Tibial nerve (tissue), 4 donors: ENCODE results near the gene ATP8A2. TPM values are rescaled to one million over a fixed set of nuclear protein-coding genes. Genes with fewer than 3 reads are reported as not detected.

ENCODE experiments used
- DNase-seq, 2 donors: peaks; one replicate each; pipeline ENCODE4 v3.0.0-alpha.2; 2019; ENCODE audit warnings: low spot score in 2 of 2
- H3K27ac ChIP-seq, 4 donors: fragments of 200-600 bp; sonication (generic) in 3 of 4; one replicate each; pipeline ENCODE4 v1.5.1; 2017 to 2019; ENCODE audit warnings: mild to moderate bottlenecking in 1 of 4
- H3K27me3 ChIP-seq, 2 donors: fragments of 200-600 bp; sonication (generic) in 1 of 2; one replicate each; pipeline versions ENCODE4 v1.5.1 to v1.6.0; 2017 to 2019
- H3K36me3 ChIP-seq, 3 donors: fragments of 200-600 bp; sonication (generic); one replicate each; pipeline ENCODE4 v1.5.1; 2018 to 2019
- H3K4me1 ChIP-seq, 4 donors: fragments of 200-600 bp; sonication (generic) in 3 of 4; one replicate each; pipeline ENCODE4 v1.5.1; 2017 to 2019
- H3K4me3 ChIP-seq, 4 donors: fragments of 200-600 bp; sonication (generic) in 3 of 4; one replicate each; pipeline ENCODE4 v1.5.1; 2017 to 2019; ENCODE audit warnings: mild to moderate bottlenecking in 1 of 4, moderate library complexity in 1 of 4
- H3K9me3 ChIP-seq, 4 donors: fragments of 200-600 bp; sonication (generic) in 3 of 4; one replicate each; pipeline ENCODE4 v1.5.1; 2017 to 2019
- CTCF ChIP-seq, 5 experiments: fragments of 200-600 bp in 3 of 5; fragments of 450-650 bp in 2 of 5; sonication (generic) in 3 of 5; IDR thresholded peaks; one replicate each; pipeline ENCODE4 v1.5.1; 2016 to 2019; ENCODE audit warnings: antibody characterized with exemption in 5 of 5, mild to moderate bottlenecking in 3 of 5, moderate library complexity in 2 of 5
- EP300 ChIP-seq, 2 donors: sonication (generic); formaldehyde crosslinking; IDR thresholded peaks; one replicate each; pipeline ENCODE4 v1.6.1; 2017; ENCODE audit warnings: antibody characterized with exemption in 2 of 2, mild to moderate bottlenecking in 1 of 2
- POLR2A ChIP-seq, 2 donors: fragments of 450-650 bp; IDR thresholded peaks; one replicate each; pipeline ENCODE4 v1.6.1; 2017; ENCODE audit warnings: antibody characterized with exemption in 2 of 2, mild to moderate bottlenecking in 2 of 2, moderate library complexity in 2 of 2
- WGBS, 2 donors: methylation state at CpG; one replicate each; pipeline ENCODE4 v1.1.5; 2018; 5-methylcytosine and 5-hydroxymethylcytosine counted together
- total RNA-seq, 4 donors: library from RNA; depleted of rRNA; stranded (reverse); fragments of >200 nt; gene quantifications; one replicate each; pipeline ENCODE4 v1.1.0, GENCODE V29; 2016

ATP8A2 gene
- total RNA-seq, 4 donors from 2014 or later = 0.30 to 1.7 (median 0.61) TPM

- DNase-seq = no peak
- WGBS, 2 donors = 94% methylated on average over 4 of the region's 4 CpGs
- no peak for TF ChIP-seq POLR2A (IDR thresholded peaks at IDR 0.05)
- TF ChIP-seq EP300 (IDR thresholded peaks at IDR 0.05) = no peak
- TF ChIP-seq CTCF (IDR thresholded peaks at IDR 0.05) = no peak
Measured at GRCh38 chr13:25446261-25446660, 74.5 kb downstream of the ATP8A2 start.

GRCh38 chr13:25447396-25447795 lies 75.6 kb downstream of the ATP8A2 start:
- Histone ChIP-seq H3K36me3 (no peaks in the 10 kb centered on the region), H3K27me3 (no peaks in the 10 kb centered on the region), H3K4me3 (no peak overlapping the region), H3K4me1 (no peaks in the 10 kb centered on the region), H3K27ac (no peak overlapping the region), H3K9me3 (peaks cover 0 to 14% (median 0%) of the 10 kb centered on the region in 4 donors)
- 58 to 66% methylated on average over 3 of the region's 3 CpGs for WGBS, 2 donors
- TF ChIP-seq EP300 (IDR thresholded peaks at IDR 0.05) = no peak
- no peak for TF ChIP-seq CTCF (IDR thresholded peaks at IDR 0.05)
- TF ChIP-seq POLR2A (IDR thresholded peaks at IDR 0.05) = no peak
- no peak for DNase-seq

More at GRCh38 chr13:25446261-25446660, 74.5 kb downstream of the ATP8A2 start:
- peaks cover 0 to 14% (median 0%) of the 10 kb centered on the region in 4 donors for H3K9me3 ChIP-seq
- H3K4me3 ChIP-seq = no peak overlapping the region
- H3K4me1 ChIP-seq = no peaks in the 10 kb centered on the region
- H3K27me3 ChIP-seq = no peaks in the 10 kb centered on the region
- no peaks in the 10 kb centered on the region for H3K36me3 ChIP-seq
- no peak overlapping the region for H3K27ac ChIP-seq

- Histone ChIP-seq H3K27ac (no peak overlapping the region), H3K4me3 (no peak overlapping the region), H3K36me3 (no peaks in the 10 kb centered on the region), H3K9me3 (no peaks in the 10 kb centered on the region), H3K27me3 (no peaks in the 10 kb centered on the region), H3K4me1 (no peaks in the 10 kb centered on the region)
- 83% methylated on average over 7 of the region's 7 CpGs for whole genome bisulfite sequencing, 2 donors
- no peak for DNase-seq
- no peak for TF ChIP-seq CTCF (IDR thresholded peaks at IDR 0.05)
- no peak for TF ChIP-seq POLR2A (IDR thresholded peaks at IDR 0.05)
- TF ChIP-seq EP300 (IDR thresholded peaks at IDR 0.05) = no peak
Measured at GRCh38 chr13:25453850-25454365, 82.1 kb downstream of the ATP8A2 start.

GRCh38 chr13:25455146-25455545 lies 83.4 kb downstream of the ATP8A2 start:
- no peaks in the 10 kb centered on the region for H3K9me3 ChIP-seq
- no peak overlapping the region for H3K27ac ChIP-seq
- H3K36me3 ChIP-seq = no peaks in the 10 kb centered on the region
- 77 to 79% methylated on average over 3 of the region's 3 CpGs for WGBS, 2 donors
- no peaks in the 10 kb centered on the region for H3K4me1 ChIP-seq
- H3K4me3 ChIP-seq = no peak overlapping the region
- H3K27me3 ChIP-seq = no peaks in the 10 kb centered on the region
- TF ChIP-seq CTCF (IDR thresholded peaks at IDR 0.05) (no peak), POLR2A (IDR thresholded peaks at IDR 0.05) (no peak), EP300 (IDR thresholded peaks at IDR 0.05) (no peak)
- no peak for DNase-seq

GRCh38 chr13:25457566-25457965 lies 85.8 kb downstream of the ATP8A2 start:
- no peak overlapping the region for H3K4me3 ChIP-seq
- WGBS, 2 donors = 63 to 86% methylated on average over 4 of the region's 4 CpGs
- H3K27ac ChIP-seq = no peak overlapping the region
- H3K27me3 ChIP-seq = no peaks in the 10 kb centered on the region
- DNase-seq = no peak
- TF ChIP-seq CTCF (IDR thresholded peaks at IDR 0.05) = no peak
- TF ChIP-seq EP300 (IDR thresholded peaks at IDR 0.05) = no peak
- TF ChIP-seq POLR2A (IDR thresholded peaks at IDR 0.05) = no peak
- no peaks in the 10 kb centered on the region for H3K36me3 ChIP-seq
- no peaks in the 10 kb centered on the region for H3K9me3 ChIP-seq
- H3K4me1 ChIP-seq = no peaks in the 10 kb centered on the region
